Neural progenitor cell (in vitro differentiated cells): Measurements from ENCODE around the gene KLHL21. TPM values are rescaled to one million over a fixed set of nuclear protein-coding genes. Genes with fewer than 3 reads are reported as not detected.

Experiments
- DNase-seq: peaks from one replicate; pipeline ENCODE4 v3.0.0-alpha.2; 2016; ENCODE audit warnings: low spot score
- H2AFZ ChIP-seq: fragments of 200-600 bp; sonication (generic); replicated peaks from 2 replicates; pipeline ENCODE4 v1.6.1; 2016; ENCODE audit warnings: antibody characterized with exemption
- H3F3A ChIP-seq: fragments of 200-600 bp; sonication (generic); 2 replicates; pipeline ENCODE4 v1.6.1; 2016; ENCODE audit warnings: antibody characterized with exemption, low read depth
- H3K27ac ChIP-seq: fragments of 200-600 bp; sonication (generic); 2 replicates; pipeline ENCODE4 v1.5.1; 2016; ENCODE audit warnings: mild to moderate bottlenecking
- H3K27me3 ChIP-seq: fragments of 200-600 bp; sonication (generic); 2 replicates; pipeline ENCODE4 v1.6.1; 2016; ENCODE audit warnings: mild to moderate bottlenecking, moderate library complexity
- H3K36me3 ChIP-seq: fragments of 200-600 bp; sonication (generic); 2 replicates; pipeline ENCODE4 v1.5.1; 2016
- H3K4me1 ChIP-seq: fragments of 200-600 bp; sonication (generic); 2 replicates; pipeline ENCODE4 v1.6.1; 2016; ENCODE audit warnings: mixed run types
- H3K4me2 ChIP-seq: fragments of 200-600 bp; sonication (generic); 2 replicates; pipeline ENCODE4 v1.6.1; 2016
- H3K4me3 ChIP-seq: fragments of 200-600 bp; sonication (generic); 2 replicates; pipeline ENCODE4 v1.5.1; 2016
- H3K79me2 ChIP-seq: fragments of 200-600 bp; sonication (generic); 2 replicates; pipeline ENCODE4 v1.6.1; 2016; ENCODE audit warnings: low read depth
- H3K9ac ChIP-seq: fragments of 200-600 bp; sonication (generic); 2 replicates; pipeline ENCODE4 v1.6.1; 2016
- H3K9me3 ChIP-seq: fragments of 200-600 bp; sonication (generic); 2 replicates; pipeline ENCODE4 v1.5.1; 2016; ENCODE audit warnings: low read depth
- H4K20me1 ChIP-seq: fragments of 200-600 bp; sonication (generic); 2 replicates; pipeline ENCODE4 v1.6.1; 2016; ENCODE audit warnings: low read depth
- H3K27ac Mint-ChIP-seq: 3 replicates; pipeline ENCODE4 v1.8.0; 2021; ENCODE audit warnings: mixed read lengths
- H3K27me3 Mint-ChIP-seq: 2 replicates; pipeline ENCODE4 v1.8.0; 2022; ENCODE audit warnings: low read depth, mild to moderate bottlenecking, inconsistent platforms, moderate library complexity, mixed read lengths; ENCODE audit not compliant: insufficient read depth
- H3K36me3 Mint-ChIP-seq: 3 replicates; pipeline ENCODE4 v1.8.0; 2021; ENCODE audit warnings: mixed read lengths
- H3K4me1 Mint-ChIP-seq: 3 replicates; pipeline ENCODE4 v1.8.0; 2021; ENCODE audit warnings: mixed read lengths
- H3K4me3 Mint-ChIP-seq: 3 replicates; pipeline ENCODE4 v1.8.0; 2021; ENCODE audit warnings: mild to moderate bottlenecking, moderate library complexity, mixed read lengths
- H3K9me3 Mint-ChIP-seq: 3 replicates; pipeline ENCODE4 v1.8.0; 2020; ENCODE audit warnings: mixed read lengths
- EZH2 ChIP-seq: fragments of 200-600 bp; sonication (generic); IDR thresholded peaks from 2 replicates; pipeline ENCODE4 v1.6.1; 2017; ENCODE audit warnings: antibody characterized with exemption, mild to moderate bottlenecking, moderate library complexity
- EZH2phosphoT487 ChIP-seq: fragments of 200-600 bp; sonication (generic); IDR thresholded peaks from 2 replicates; pipeline ENCODE4 v1.6.1; 2017; ENCODE audit warnings: antibody characterized with exemption
- total RNA-seq: library from RNA; depleted of rRNA; stranded (reverse); fragments of >200 nt; gene quantifications from 2 replicates; pipeline ENCODE4 v1.2.3, GENCODE V29; 2015; ENCODE audit warnings: low replicate concordance
- TF ChIP-seq, protein P1 (sequence below): fragments of 200-600 bp; sonication (generic); IDR thresholded peaks from 2 replicates; pipeline ENCODE4 v1.5.1; 2017; ENCODE audit warnings: antibody characterized with exemption, mild to moderate bottlenecking

The KLHL21 gene
- total RNA-seq, 1 donor from 2014 or later: 4.8 TPM

GRCh38 chr1:6588893-6589520 is 13.7 kb downstream of the KLHL21 start:
- no peak overlapping the region for H3K4me3 ChIP-seq
- Mint-ChIP-seq H3K27ac (no peak overlapping the region), H3K27me3 (peaks cover 4% of the 10 kb centered on the region), H3K4me1 (no peaks in the 10 kb centered on the region), H3K4me3 (no peak overlapping the region), H3K9me3 (no peaks in the 10 kb centered on the region), H3K36me3 (peaks cover 4% of the 10 kb centered on the region)
- peaks cover 2% of the 10 kb centered on the region for H3F3A ChIP-seq
- H3K4me1 ChIP-seq: no peaks in the 10 kb centered on the region
- no peaks in the 10 kb centered on the region for H3K79me2 ChIP-seq
- no peak for TF ChIP-seq EZH2
- no peak for TF ChIP-seq EZH2phosphoT487
- TF ChIP-seq, protein P1, sequence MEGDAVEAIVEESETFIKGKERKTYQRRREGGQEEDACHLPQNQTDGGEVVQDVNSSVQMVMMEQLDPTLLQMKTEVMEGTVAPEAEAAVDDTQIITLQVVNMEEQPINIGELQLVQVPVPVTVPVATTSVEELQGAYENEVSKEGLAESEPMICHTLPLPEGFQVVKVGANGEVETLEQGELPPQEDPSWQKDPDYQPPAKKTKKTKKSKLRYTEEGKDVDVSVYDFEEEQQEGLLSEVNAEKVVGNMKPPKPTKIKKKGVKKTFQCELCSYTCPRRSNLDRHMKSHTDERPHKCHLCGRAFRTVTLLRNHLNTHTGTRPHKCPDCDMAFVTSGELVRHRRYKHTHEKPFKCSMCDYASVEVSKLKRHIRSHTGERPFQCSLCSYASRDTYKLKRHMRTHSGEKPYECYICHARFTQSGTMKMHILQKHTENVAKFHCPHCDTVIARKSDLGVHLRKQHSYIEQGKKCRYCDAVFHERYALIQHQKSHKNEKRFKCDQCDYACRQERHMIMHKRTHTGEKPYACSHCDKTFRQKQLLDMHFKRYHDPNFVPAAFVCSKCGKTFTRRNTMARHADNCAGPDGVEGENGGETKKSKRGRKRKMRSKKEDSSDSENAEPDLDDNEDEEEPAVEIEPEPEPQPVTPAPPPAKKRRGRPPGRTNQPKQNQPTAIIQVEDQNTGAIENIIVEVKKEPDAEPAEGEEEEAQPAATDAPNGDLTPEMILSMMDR: no peak
- no peaks in the 10 kb centered on the region for H3K27me3 ChIP-seq
- H3K36me3 ChIP-seq: no peaks in the 10 kb centered on the region
- H3K9me3 ChIP-seq: no peaks in the 10 kb centered on the region
- peaks cover 10% of the 10 kb centered on the region for H4K20me1 ChIP-seq
- DNase-seq: no peak
- H2AFZ ChIP-seq: no peak overlapping the region
- no peak overlapping the region for H3K4me2 ChIP-seq
- no peak overlapping the region for H3K27ac ChIP-seq
- no peak overlapping the region for H3K9ac ChIP-seq

- Histone ChIP-seq H3K27me3 (no peaks in the 10 kb centered on the region), H3K4me2 (no peak overlapping the region), H3K9ac (no peak overlapping the region), H3K4me3 (no peak overlapping the region), H3K27ac (no peak overlapping the region), H4K20me1 (peaks cover 10% of the 10 kb centered on the region), H3K79me2 (no peaks in the 10 kb centered on the region), H3K36me3 (no peaks in the 10 kb centered on the region), H3F3A (peaks cover 2% of the 10 kb centered on the region), H3K4me1 (no peaks in the 10 kb centered on the region), H3K9me3 (no peaks in the 10 kb centered on the region), H2AFZ (no peak overlapping the region)
- no peak for DNase-seq
- H3K4me3 Mint-ChIP-seq: no peak overlapping the region
- H3K9me3 Mint-ChIP-seq: no peaks in the 10 kb centered on the region
- H3K27ac Mint-ChIP-seq: no peak overlapping the region
- H3K27me3 Mint-ChIP-seq: peaks cover 4% of the 10 kb centered on the region
- peaks cover 4% of the 10 kb centered on the region for H3K36me3 Mint-ChIP-seq
- H3K4me1 Mint-ChIP-seq: no peaks in the 10 kb centered on the region
- TF ChIP-seq EZH2 (no peak), EZH2phosphoT487 (no peak)
Observed at GRCh38 chr1:6588128-6588892, 14.4 kb downstream of the KLHL21 start.

GRCh38 chr1:6587261-6588005 is 15.2 kb downstream of the KLHL21 start:
- H3K9me3 Mint-ChIP-seq: no peaks in the 10 kb centered on the region
- peaks cover under 1% of the 10 kb centered on the region for H3K79me2 ChIP-seq
- no peaks in the 10 kb centered on the region for H3K4me1 ChIP-seq
- no peak overlapping the region for H2AFZ ChIP-seq
- no peak overlapping the region for H3K4me2 ChIP-seq
- peaks cover 10% of the 10 kb centered on the region for H4K20me1 ChIP-seq
- H3K4me3 ChIP-seq: no peak overlapping the region
- no peaks in the 10 kb centered on the region for H3K27me3 ChIP-seq
- peaks cover 4% of the 10 kb centered on the region for H3K36me3 Mint-ChIP-seq
- H3K9me3 ChIP-seq: no peaks in the 10 kb centered on the region
- no peak overlapping the region for H3K9ac ChIP-seq
- DNase-seq: no peak
- no peaks in the 10 kb centered on the region for H3K4me1 Mint-ChIP-seq
- H3F3A ChIP-seq: peaks cover 2% of the 10 kb centered on the region
- H3K27ac Mint-ChIP-seq: no peak overlapping the region
- no peak overlapping the region for H3K4me3 Mint-ChIP-seq
- H3K27me3 Mint-ChIP-seq: peaks cover 4% of the 10 kb centered on the region
- TF ChIP-seq EZH2phosphoT487 (no peak), EZH2 (no peak)
- TF ChIP-seq, protein P1: no peak
- H3K36me3 ChIP-seq: no peaks in the 10 kb centered on the region
- H3K27ac ChIP-seq: no peak overlapping the region
